ENCODE measurements around the gene MDN1.

- TF ChIP-seq PBX3 (IDR thresholded peaks at IDR 0.05) (no peak), CTCF (IDR thresholded peaks at IDR 0.05) (no peak), HOXA7 (CRISPR knock-in tag; IDR thresholded peaks at IDR 0.05) (no peak), BHLHE40 (IDR thresholded peaks at IDR 0.05; ENCODE audit: low read depth, low read length) (no peak), MYC (IDR thresholded peaks at IDR 0.05; ENCODE audit: borderline replicate concordance, low read length) (no peak), NR3C1 (IDR thresholded peaks at IDR 0.05) (no peak), KDM5A (IDR thresholded peaks at IDR 0.05) (no peak), TFCP2L1 (CRISPR knock-in tag; IDR thresholded peaks at IDR 0.05) (no peak), CHD2 (IDR thresholded peaks at IDR 0.05; ENCODE audit: low read length, partially characterized antibody) (no peak), MAFK (IDR thresholded peaks at IDR 0.05; ENCODE audit: partially characterized antibody) (no peak), RFX5 (IDR thresholded peaks at IDR 0.05) (no peak), ESRRA (IDR thresholded peaks at IDR 0.05; ENCODE audit: borderline replicate concordance, low read length) (no peak), EP300 (IDR thresholded peaks at IDR 0.05) (no peak), CBX8 (IDR thresholded peaks at IDR 0.05) (no peak)
Measured at GRCh38 chr6:89769572-89769971, 50.0 kb downstream of the MDN1 start.

Data from A549 (cell line).